CD4-positive, alpha-beta T cell treated with Interferon gamma for 1 hour (primary cell): ENCODE measurements around the gene MS4A7.

ENCODE experiments used
- DNase-seq: peaks from one replicate; pipeline ENCODE4 v3.0.0-alpha.2; 2020

Gene MS4A7

GRCh38 chr11:60371386-60371785 is 6.9 kb upstream of the MS4A7 start:
- no peak for DNase-seq

- DNase-seq: no peak
These were observed 6.5 kb upstream of the MS4A7 start for GRCh38 chr11:60371854-60372253.

- DNase-seq: no peak
These were observed 5.6 kb upstream of the MS4A7 start for GRCh38 chr11:60372767-60373166.

GRCh38 chr11:60375316-60375715 is 3.0 kb upstream of the MS4A7 start:
- DNase-seq: no peak

- DNase-seq: no peak
These were observed 1.7 kb upstream of the MS4A7 start for GRCh38 chr11:60376601-60377000.

- peak; percentile 64 for DNase-seq
These were observed 763 bp upstream of the MS4A7 start for GRCh38 chr11:60377401-60378136.

- DNase-seq: peak; percentile 65
These were observed 11.1 kb downstream of the MS4A7 start for GRCh38 chr11:60389279-60389910.

- no peak for DNase-seq
These were observed 12.1 kb downstream of the MS4A7 start for GRCh38 chr11:60390419-60390818.

GRCh38 chr11:60392361-60392760 is 14.0 kb downstream of the MS4A7 start:
- DNase-seq: no peak

GRCh38 chr11:60393016-60393415 is 14.7 kb downstream of the MS4A7 start:
- DNase-seq: no peak

- DNase-seq: no peak
These were observed 16.5 kb downstream of the MS4A7 start for GRCh38 chr11:60394666-60395380.

GRCh38 chr11:60396382-60396781 is 18.1 kb downstream of the MS4A7 start, which contains the start of gene MS4A14:
Gene MS4A14 (plus strand): TSS chr11:60396459. CDS start chr11:60396579, 120 bp downstream.
- no peak for DNase-seq

GRCh38 chr11:60396799-60397198 is 18.5 kb downstream of the MS4A7 start:
- DNase-seq: peak; percentile 44

GRCh38 chr11:60420015-60420414 is 41.7 kb downstream of the MS4A7 start:
- DNase-seq: no peak

GRCh38 chr11:60422609-60423008 is 44.3 kb downstream of the MS4A7 start:
- DNase-seq: no peak

- DNase-seq: no peak
These were observed 50.2 kb downstream of the MS4A7 start for GRCh38 chr11:60428517-60428916.

GRCh38 chr11:60429272-60429671 is 50.9 kb downstream of the MS4A7 start, which contains the start of gene MS4A5:
Gene MS4A5 (plus strand): TSS chr11:60429572. CDS start chr11:60429675, 103 bp downstream.
- DNase-seq: no peak

GRCh38 chr11:60431251-60431650 is 52.9 kb downstream of the MS4A7 start:
- no peak for DNase-seq

- DNase-seq: no peak
These were observed 55.1 kb downstream of the MS4A7 start for GRCh38 chr11:60433401-60433800.
